ENCODE data around the gene OR2T1. TPM values are rescaled to one million over a fixed set of nuclear protein-coding genes. Genes with fewer than 3 reads are reported as not detected.
"Not testable (repeated sequence)": the region's sequence is repeated elsewhere in the genome, so short reads cannot be mapped to it uniquely, and the experiment has no call there.

Gene OR2T1
- total and polyA plus RNA-seq, 2 experiments from 2014 or later, result not detected

DNA sequence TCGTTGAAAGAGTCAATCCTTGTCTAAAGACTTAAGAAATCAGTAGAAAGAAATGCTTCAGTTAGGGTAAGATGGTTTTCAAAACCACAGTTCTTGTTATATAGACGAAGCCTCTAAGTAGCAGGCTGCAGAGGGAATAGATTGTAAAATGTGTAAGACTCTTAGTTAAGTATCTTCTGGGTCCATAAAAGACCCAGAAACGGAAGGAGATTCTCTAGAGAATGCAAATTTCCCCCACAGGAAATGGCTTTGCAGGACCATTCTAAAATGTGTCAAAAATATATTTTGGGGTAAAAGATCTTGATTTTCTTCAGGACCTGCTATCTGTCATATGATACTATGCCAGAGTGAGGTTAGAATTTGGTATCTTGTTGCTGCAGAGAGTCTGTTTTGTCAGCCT, 13.4 kb downstream of the OR2T1 start:
- in situ Hi-C loops (cut with MboI), result no loop called here
- no peak for DNase-seq
- 0 to 5% methylated on average over 3 of the region's 3 CpGs for WGBS, 2 experiments (ENCODE audit: low coverage in 1 of 2, low lambda C conversion rate in 2 of 2, missing lambda C conversion rate in 2 of 2)
- Histone ChIP-seq H3K4me3 (no peak overlapping the region), H3K4me1 (ENCODE audit: insufficient read depth) (no peaks in the 10 kb centered on the region), H3F3A (ENCODE audit: insufficient read depth) (no peaks in the 10 kb centered on the region), H3K9ac (no peak overlapping the region), H4K20me1 (ENCODE audit: insufficient read depth) (no peaks in the 10 kb centered on the region), H2AFZ (no peak overlapping the region), H3K4me2 (ENCODE audit: unreplicated experiment) (no peak overlapping the region), H3K27me3 (replicated peaks; ENCODE audit: insufficient read depth) (no peaks in the 10 kb centered on the region), H3K9me3 (ENCODE audit: low read depth) (no peaks in the 10 kb centered on the region), H3K36me3 (ENCODE audit: low read depth) (no peaks in the 10 kb centered on the region), H3K27ac (no peak overlapping the region), H3K9me2 (ENCODE audit: insufficient read depth) (no peaks in the 10 kb centered on the region), H3K79me2 (ENCODE audit: insufficient read depth) (no peaks in the 10 kb centered on the region)
- no peak for TF ChIP-seq EZH2 (IDR thresholded peaks at IDR 0.05; ENCODE audit: insufficient read depth, poor library complexity, severe bottlenecking)

DNA sequence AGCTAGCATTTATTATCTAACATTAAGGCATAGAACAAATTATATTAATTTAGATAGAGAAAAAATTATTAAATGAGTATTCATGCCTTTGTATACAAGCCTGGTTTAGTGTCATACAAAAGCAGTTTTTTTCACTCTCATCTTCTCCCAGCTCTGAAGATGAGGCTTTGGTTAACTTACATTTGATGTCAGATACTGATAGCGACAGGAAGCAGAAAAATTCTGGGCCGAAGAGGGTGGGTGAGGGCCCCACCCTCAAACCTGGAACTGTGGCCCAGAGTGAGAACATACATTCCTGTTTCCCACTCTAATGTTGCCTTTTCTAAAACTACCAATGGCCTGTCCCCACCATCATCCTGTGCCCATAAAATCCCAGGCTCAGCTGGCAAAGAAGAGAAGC, 15.0 kb downstream of the OR2T1 start:
- Histone ChIP-seq H3K4me3 (no peak overlapping the region), H3K4me1 (ENCODE audit: insufficient read depth) (no peaks in the 10 kb centered on the region), H3K9me2 (ENCODE audit: insufficient read depth) (no peaks in the 10 kb centered on the region), H3K27me3 (replicated peaks; ENCODE audit: insufficient read depth) (no peaks in the 10 kb centered on the region), H2AFZ (no peak overlapping the region), H3K4me2 (ENCODE audit: unreplicated experiment) (no peak overlapping the region), H3K36me3 (ENCODE audit: low read depth) (no peaks in the 10 kb centered on the region), H4K20me1 (ENCODE audit: insufficient read depth) (no peaks in the 10 kb centered on the region), H3K9ac (no peak overlapping the region), H3K27ac (no peak overlapping the region), H3K9me3 (ENCODE audit: low read depth) (no peaks in the 10 kb centered on the region), H3K79me2 (ENCODE audit: insufficient read depth) (no peaks in the 10 kb centered on the region), H3F3A (ENCODE audit: insufficient read depth) (no peaks in the 10 kb centered on the region)
- no peak for DNase-seq
- WGBS, 2 experiments (ENCODE audit: low coverage in 1 of 2, low lambda C conversion rate in 2 of 2, missing lambda C conversion rate in 2 of 2), result 8 to 20% methylated on average over 2 of the region's 2 CpGs
- no peak for TF ChIP-seq EZH2 (IDR thresholded peaks at IDR 0.05; ENCODE audit: insufficient read depth, poor library complexity, severe bottlenecking)
- TF ChIP-seq EZH2phosphoT487 (IDR thresholded peaks at IDR 0.05; ENCODE audit: insufficient read depth, low read depth), result no peak
- in situ Hi-C loops (cut with MboI), result no loop called here

- no peak for DNase-seq
- Histone ChIP-seq H2AFZ (no peak overlapping the region), H3K9me3 (ENCODE audit: low read depth) (no peaks in the 10 kb centered on the region), H3F3A (ENCODE audit: insufficient read depth) (no peaks in the 10 kb centered on the region), H3K27ac (no peak overlapping the region), H4K20me1 (ENCODE audit: insufficient read depth) (no peaks in the 10 kb centered on the region), H3K27me3 (replicated peaks; ENCODE audit: insufficient read depth) (no peaks in the 10 kb centered on the region), H3K9me2 (ENCODE audit: insufficient read depth) (no peaks in the 10 kb centered on the region), H3K4me2 (ENCODE audit: unreplicated experiment) (no peak overlapping the region), H3K79me2 (ENCODE audit: insufficient read depth) (no peaks in the 10 kb centered on the region), H3K36me3 (ENCODE audit: low read depth) (no peaks in the 10 kb centered on the region), H3K9ac (no peak overlapping the region), H3K4me3 (no peak overlapping the region), H3K4me1 (ENCODE audit: insufficient read depth) (no peaks in the 10 kb centered on the region)
- in situ Hi-C loops (cut with MboI), result no loop called here
- 0 to 8% methylated on average over 1 of the region's 1 CpG for whole genome bisulfite sequencing, 2 experiments (ENCODE audit: low coverage in 1 of 2, low lambda C conversion rate in 2 of 2, missing lambda C conversion rate in 2 of 2)
- TF ChIP-seq EZH2phosphoT487 (IDR thresholded peaks at IDR 0.05; ENCODE audit: insufficient read depth, low read depth), result no peak
- no peak for TF ChIP-seq EZH2 (IDR thresholded peaks at IDR 0.05; ENCODE audit: insufficient read depth, poor library complexity, severe bottlenecking)
Observed at GRCh38 chr1:248421384-248421783, 18.5 kb downstream of the OR2T1 start.

DNA sequence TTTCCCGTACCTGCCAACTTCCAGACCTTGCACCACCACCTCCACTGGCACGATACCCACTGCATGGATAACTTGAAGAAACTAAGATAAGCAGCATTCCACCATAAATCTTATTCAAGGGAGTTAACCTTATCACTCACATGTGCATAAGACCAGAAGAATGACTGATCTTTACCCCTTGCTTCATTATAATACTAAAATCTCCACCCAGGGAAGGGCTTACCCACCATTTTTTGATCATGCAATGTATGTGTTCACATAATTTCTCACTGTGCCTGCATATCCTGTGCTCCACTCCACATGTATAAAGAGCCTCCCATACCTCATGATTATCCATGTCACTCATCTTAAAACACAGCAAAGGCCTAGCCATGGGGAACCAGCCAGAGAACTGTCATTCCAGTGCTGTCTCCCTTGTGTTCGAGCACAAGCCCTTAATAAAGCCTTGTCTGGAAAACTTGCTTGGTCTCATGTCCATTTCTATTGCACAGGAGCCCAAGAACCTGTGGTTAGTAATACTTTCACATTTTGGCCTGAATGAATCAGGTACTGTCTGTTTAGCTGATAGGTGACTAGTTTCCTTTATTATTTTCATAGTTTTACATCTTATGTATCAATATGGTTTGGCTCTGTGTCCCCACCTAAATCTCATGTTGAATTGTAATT, 24.8 kb downstream of the OR2T1 start:
- H3K9ac ChIP-seq; H3K9me3 ChIP-seq (ENCODE audit: low read depth); H3K4me1 ChIP-seq (ENCODE audit: insufficient read depth); H3K9me2 ChIP-seq (ENCODE audit: insufficient read depth); H3K27me3 ChIP-seq (replicated peaks; ENCODE audit: insufficient read depth); H4K20me1 ChIP-seq (ENCODE audit: insufficient read depth); H3K36me3 ChIP-seq (ENCODE audit: low read depth); H3K4me2 ChIP-seq (ENCODE audit: unreplicated experiment); H3K4me3 ChIP-seq; H3K27ac ChIP-seq; DNase-seq; in situ Hi-C loops (cut with MboI); H3F3A ChIP-seq (ENCODE audit: insufficient read depth); H2AFZ ChIP-seq; H3K79me2 ChIP-seq (ENCODE audit: insufficient read depth): not testable (repeated sequence)
- WGBS, 2 experiments (ENCODE audit: low coverage in 1 of 2, low lambda C conversion rate in 2 of 2, missing lambda C conversion rate in 2 of 2), result 6 to 10% methylated on average over 3 of the region's 3 CpGs

DNA sequence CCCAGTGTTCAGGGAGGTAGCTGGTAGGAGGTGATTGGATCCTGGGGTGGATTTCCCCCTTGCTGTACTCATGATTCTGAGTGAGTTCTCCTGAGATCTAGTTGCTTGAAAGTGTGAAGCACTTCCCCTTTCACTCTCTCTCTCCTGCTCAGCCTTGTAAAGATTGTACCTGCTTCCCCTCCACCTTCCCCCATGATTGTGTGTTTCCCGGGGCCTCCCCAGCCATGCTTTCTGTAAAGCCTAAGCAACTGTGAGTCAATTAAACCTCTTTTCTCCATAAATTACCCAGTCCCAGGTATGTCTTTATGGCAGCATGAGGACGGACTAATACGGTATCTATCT, 25.3 kb downstream of the OR2T1 start:
- 20 to 37% methylated on average over 3 of the region's 3 CpGs for WGBS, 2 experiments (ENCODE audit: low coverage in 1 of 2, low lambda C conversion rate in 2 of 2, missing lambda C conversion rate in 2 of 2)
- not testable (repeated sequence) for H3K4me1 ChIP-seq (ENCODE audit: insufficient read depth); DNase-seq

GRCh38 chr1:248431683-248432082, 28.8 kb downstream of the OR2T1 start:
- H3K36me3 ChIP-seq (ENCODE audit: low read depth); H3K9me3 ChIP-seq (ENCODE audit: low read depth); H3K79me2 ChIP-seq (ENCODE audit: insufficient read depth); H3K27ac ChIP-seq; H3K4me3 ChIP-seq; DNase-seq; in situ Hi-C loops (cut with MboI); H3K4me2 ChIP-seq (ENCODE audit: unreplicated experiment); H3K27me3 ChIP-seq (replicated peaks; ENCODE audit: insufficient read depth); H3F3A ChIP-seq (ENCODE audit: insufficient read depth); H3K4me1 ChIP-seq (ENCODE audit: insufficient read depth); H3K9me2 ChIP-seq (ENCODE audit: insufficient read depth); H2AFZ ChIP-seq; H3K9ac ChIP-seq; H4K20me1 ChIP-seq (ENCODE audit: insufficient read depth): not testable (repeated sequence)
- whole genome bisulfite sequencing, 2 experiments (ENCODE audit: low coverage in 1 of 2, low lambda C conversion rate in 2 of 2, missing lambda C conversion rate in 2 of 2), result 21 to 22% methylated on average over 10 to 11 of the region's 11 CpGs

More for the DNA sequence above, 25.3 kb downstream of the OR2T1 start:
- H3F3A ChIP-seq (ENCODE audit: insufficient read depth); in situ Hi-C loops (cut with MboI); H3K79me2 ChIP-seq (ENCODE audit: insufficient read depth); H3K9me3 ChIP-seq (ENCODE audit: low read depth); H3K36me3 ChIP-seq (ENCODE audit: low read depth); H3K4me2 ChIP-seq (ENCODE audit: unreplicated experiment); H2AFZ ChIP-seq; H3K9me2 ChIP-seq (ENCODE audit: insufficient read depth); H4K20me1 ChIP-seq (ENCODE audit: insufficient read depth); H3K27me3 ChIP-seq (replicated peaks; ENCODE audit: insufficient read depth); H3K27ac ChIP-seq; H3K9ac ChIP-seq; H3K4me3 ChIP-seq: not testable (repeated sequence)

- H2AFZ ChIP-seq; H3K27me3 ChIP-seq (replicated peaks; ENCODE audit: insufficient read depth); DNase-seq; H3K9me2 ChIP-seq (ENCODE audit: insufficient read depth); H3K79me2 ChIP-seq (ENCODE audit: insufficient read depth); H4K20me1 ChIP-seq (ENCODE audit: insufficient read depth); in situ Hi-C loops (cut with MboI); H3K4me1 ChIP-seq (ENCODE audit: insufficient read depth); H3K4me3 ChIP-seq; H3K4me2 ChIP-seq (ENCODE audit: unreplicated experiment); H3K36me3 ChIP-seq (ENCODE audit: low read depth); H3K27ac ChIP-seq; H3K9me3 ChIP-seq (ENCODE audit: low read depth); H3F3A ChIP-seq (ENCODE audit: insufficient read depth); H3K9ac ChIP-seq: not testable (repeated sequence)
- 3 to 5% methylated on average over 4 of the region's 4 CpGs for WGBS, 2 experiments (ENCODE audit: low coverage in 1 of 2, low lambda C conversion rate in 2 of 2, missing lambda C conversion rate in 2 of 2)
Observed at GRCh38 chr1:248432201-248432600, 29.4 kb downstream of the OR2T1 start.
